Hematopoietic multipotent progenitor cell treated with erythropoietin and hydrocortisone succinate and interleukin-3 and kit ligand, for 15 days (in vitro differentiated cells): ENCODE results near the gene EIF4A3.

ENCODE experiments used
- DNase-seq: peaks from one replicate; pipeline ENCODE4 v3.0.0-alpha.2; 2015; ENCODE audit warnings: low spot score

The EIF4A3 gene

DNA sequence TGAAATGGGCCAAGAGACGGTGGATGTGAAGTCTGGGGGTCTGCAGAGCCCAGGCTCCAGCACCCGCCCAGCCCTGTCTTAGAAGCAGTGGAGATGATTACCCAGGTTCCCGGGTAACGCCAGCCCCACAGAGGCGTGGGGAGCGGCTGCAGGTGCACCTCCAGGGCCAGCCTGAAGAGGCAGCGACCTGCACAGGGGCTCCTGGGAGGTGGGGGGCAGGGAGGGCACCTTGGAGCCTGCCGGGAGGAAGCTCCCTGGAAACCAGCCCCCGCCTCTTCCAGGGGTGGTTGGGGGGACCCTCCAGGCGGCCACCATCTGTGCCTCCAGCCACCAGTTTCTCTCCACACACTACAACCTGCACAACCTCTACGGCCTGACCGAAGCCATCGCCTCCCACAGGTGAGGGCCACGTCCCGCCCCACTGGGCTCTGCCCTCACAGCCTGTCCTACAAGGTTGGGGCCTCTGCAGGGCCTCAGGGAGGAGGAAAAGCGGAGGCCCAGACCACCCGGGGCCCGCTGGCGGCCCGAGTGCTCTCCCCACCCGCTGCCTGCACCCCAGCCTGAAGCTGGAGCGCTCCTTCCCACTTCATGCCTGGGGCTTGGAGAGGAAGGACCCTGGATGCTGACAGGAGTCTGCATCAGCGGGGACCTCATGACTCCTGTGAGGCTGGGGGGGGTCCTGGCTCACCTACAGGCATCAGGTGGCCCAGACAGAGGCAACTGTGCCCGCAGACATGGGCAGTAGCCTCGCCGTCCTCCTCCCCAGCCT, 35.0 kb downstream of the EIF4A3 start:
- no peak for DNase-seq

DNA sequence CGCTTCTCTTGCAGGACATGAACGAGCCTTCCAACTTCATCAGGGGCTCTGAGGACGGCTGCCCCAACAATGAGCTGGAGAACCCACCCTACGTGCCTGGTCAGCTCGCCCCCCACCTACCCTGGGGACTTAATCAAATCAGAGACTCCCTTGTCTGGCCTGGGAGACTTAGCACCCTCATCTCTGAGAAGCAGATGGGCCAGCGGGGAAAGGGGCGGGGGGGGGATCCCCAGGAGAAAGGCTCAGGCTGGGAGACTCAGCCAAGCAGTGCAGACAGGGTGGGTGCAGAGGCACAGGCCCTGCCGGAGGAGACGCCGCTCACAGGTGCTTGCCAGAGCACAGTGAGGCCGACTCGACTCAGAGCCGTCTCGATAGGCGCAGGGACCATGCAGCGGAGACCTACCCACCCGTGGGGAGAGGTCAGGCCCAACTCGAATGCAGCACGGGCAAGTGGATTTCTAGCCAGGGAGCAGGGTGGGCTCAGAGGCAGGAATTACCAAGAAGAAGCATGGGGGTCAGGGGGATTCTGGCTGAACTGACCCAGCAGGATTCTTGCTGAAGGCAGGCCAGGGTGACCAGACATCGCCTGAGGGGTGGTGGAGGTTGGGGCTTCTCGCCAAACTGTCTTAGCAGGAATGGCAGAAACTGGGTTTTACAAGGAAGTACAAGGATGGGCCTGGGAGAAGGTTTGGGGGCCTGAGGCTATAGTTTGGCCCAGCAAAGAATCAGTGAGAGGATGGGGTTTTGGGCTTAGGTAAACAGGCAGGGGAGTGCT, 35.8 kb downstream of the EIF4A3 start:
- no peak for DNase-seq

DNA sequence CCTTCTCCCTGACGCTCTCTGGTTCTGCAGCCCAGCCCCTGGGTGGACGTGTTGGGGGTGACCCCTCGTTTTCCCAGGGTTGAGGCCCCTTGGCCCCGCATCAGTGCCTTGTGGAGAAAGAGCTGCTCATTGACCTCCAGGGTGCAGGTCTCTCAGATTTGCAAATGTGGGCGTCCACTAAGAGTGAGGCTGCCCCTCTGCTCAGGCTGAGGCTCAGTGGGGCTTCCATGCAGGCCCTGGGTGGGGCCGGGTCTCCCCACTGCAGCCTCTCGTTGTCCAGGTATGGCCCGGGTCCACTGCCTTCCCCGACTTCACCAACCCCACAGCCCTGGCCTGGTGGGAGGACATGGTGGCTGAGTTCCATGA, 36.5 kb downstream of the EIF4A3 start:
- no peak for DNase-seq

DNA sequence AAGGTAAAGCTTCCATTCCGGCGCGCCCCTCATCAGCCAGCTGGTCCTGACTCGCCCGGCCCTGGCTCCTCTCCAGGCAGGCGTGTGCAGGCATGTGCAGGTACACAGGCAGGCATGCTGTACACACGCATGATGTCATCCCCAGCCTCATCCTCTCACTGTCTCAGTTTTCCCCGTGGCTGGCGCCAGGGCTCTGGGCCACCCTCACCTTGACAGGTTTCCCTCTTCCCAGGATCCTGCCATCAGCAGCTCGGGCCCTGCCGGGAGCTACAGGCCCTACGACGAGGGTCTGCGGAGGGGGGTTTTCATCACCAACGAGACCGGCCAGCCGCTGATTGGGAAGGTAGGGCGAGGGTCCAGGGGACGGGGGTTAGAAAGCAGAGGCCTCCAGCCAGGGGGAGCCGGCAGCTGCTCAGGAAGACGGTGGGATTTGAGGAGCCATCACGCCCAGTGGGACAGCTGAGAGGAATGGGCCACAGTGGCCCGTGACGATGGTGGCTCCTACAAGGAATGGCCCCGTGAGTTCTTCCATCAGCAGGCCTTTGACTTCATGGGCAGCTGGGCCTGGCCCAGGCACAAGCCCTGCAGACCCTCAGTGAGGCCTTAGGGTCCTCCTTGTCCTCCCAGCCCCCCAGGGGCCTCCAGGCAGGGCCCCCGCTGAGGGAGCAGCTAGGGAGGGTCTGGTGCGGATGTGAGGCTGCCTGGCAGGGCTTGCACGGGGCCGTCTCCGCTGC, 37.0 kb downstream of the EIF4A3 start:
- no peak for DNase-seq

DNA sequence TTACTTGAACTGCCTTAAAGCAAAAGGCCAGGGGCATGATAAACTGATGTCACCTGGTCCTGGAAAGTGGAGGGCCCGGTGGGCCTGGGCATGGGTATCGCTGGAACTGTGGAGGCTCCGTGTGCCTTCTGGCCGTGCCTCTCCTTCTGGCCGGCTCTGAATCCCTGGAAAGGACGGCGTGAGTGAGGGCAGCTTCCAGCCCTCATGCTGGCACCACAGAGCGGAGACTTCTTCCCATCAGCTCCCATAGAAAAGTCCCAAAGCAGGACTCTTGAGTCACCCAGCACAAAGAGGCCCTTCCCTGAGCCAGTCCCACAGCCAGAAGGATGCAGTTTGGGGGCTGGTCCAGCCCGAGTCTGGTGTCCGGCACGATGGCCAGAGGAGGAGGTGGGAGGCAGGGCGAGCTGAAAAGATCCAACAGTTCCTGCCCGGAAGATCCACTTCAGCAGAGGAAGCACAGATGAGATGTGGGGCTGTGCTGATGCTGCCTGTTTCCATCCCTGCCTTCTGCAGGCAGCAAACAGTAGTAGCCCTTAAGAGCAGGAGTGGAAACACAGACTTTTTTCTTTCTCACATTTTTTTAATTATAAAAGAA, 37.8 kb downstream of the EIF4A3 start:
- DNase-seq: no peak

DNA sequence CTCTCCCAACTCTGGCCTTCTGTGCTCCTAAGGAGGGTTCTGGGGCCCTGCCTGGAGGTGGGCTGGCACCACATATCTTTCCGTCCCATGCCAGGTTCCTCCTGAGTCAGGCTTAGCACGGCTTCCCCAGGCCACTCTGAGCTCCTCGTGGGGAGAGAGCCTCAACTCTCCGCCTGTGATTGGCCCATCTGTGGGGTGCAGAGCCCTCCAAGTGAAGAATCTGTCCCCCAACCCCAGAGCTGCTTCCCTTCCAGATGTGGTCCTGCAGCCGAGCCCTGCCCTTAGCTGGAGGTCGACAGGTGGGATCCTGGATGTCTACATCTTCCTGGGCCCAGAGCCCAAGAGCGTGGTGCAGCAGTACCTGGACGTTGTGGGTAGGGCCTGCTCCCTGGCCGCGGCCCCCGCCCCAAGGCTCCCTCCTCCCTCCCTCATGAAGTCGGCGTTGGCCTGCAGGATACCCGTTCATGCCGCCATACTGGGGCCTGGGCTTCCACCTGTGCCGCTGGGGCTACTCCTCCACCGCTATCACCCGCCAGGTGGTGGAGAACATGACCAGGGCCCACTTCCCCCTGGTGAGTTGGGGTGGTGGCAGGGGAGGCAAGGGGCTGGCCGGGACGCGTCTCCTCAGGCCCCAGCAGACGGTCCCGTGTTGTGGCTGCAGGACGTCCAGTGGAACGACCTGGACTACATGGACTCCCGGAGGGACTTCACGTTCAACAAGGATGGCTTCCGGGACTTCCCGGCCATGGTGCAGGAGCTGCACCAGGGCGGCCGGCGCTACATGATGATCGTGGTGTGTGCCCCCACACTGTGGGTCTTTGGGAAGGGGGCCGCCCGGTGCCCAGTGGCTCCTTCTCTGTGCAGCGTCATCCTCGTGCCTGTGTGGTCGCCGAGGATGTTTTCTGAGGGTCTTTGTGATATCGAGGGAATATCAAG, 38.6 kb downstream of the EIF4A3 start:
- DNase-seq: no peak

DNA sequence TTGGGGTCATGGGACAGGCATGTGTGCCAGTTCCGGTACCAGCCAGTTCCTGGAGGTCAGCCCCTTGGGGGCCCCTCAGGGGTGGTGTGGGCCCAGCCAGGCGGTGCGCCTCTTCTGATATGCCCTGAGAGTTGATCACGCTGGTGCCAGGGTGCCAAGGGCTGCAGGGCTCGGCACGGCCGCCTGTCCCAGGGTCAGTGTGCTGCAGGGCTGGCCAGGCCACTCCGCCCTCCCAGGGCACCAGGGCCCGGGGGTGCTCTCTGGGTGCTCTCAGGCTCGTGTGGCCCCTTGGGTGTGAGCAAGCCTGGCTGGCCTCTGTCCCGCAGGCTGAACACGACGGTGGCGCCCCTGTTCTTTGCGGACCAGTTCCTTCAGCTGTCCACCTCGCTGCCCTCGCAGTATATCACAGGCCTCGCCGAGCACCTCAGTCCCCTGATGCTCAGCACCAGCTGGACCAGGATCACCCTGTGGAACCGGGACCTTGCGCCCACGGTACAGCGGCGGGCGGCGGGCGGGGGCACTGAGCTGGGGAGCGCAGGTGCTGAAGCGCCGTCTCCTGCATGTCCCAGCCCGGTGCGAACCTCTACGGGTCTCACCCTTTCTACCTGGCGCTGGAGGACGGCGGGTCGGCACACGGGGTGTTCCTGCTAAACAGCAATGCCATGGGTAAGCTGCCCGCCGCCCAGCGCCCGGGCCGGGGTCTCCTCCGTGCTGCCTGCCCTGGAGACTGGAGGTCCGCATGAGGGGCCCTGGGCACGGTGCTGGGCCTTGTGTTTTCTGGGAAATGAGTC, 39.5 kb downstream of the EIF4A3 start:
- no peak for DNase-seq

DNA sequence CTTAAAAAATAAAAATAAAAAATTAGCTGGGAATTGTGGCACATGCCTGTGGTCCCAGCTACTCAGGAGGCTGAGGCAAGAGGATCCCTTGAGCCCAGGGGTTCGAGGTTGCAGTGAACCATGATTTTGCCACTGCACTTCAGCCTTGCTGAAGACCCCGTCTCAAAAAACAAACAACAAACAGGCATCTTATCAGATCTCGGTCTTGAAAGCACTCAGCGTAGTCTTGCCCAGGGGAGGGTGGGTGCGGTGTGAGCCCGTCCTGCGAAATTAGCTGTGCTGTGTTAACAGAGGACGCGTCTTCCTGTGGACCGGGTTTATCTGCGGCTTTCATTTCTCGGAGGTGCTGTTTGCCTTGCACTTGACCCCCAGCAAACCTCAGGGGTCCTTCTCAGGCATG, 40.2 kb downstream of the EIF4A3 start:
- no peak for DNase-seq

DNA sequence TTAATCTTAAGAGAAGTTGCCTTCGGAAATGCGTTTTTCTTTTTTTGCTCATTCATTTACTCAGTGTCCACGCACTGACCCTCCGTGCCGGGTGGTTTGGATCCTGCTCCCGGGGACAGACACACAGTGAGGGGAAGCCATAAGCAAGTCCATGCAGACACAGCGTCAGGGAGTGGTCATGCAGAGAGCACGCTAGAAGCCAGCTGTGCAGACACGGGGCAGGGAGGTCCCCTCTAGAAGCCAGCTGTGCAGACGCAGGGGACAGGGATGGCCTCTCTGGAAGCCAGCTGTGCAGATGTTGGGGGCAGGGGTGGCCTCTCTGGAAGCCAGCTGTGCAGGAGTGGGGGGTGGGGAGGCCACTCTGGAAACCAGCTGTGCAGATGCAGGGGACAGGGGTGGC, 40.8 kb downstream of the EIF4A3 start:
- no peak for DNase-seq

DNA sequence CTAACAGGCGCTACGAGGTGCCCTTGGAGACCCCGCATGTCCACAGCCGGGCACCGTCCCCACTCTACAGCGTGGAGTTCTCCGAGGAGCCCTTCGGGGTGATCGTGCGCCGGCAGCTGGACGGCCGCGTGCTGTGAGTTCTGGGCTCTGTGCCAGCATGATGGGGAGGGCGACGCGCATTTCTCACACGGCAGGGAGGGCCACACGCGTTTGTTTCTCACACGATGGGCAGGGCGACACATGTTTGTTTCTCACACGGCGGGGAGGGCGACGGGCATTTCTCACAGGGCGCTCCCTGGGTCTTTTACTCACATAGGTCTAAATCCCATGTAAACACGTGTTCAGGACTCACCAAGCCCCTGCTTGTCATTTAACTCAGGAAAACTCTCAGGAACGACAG, 41.2 kb downstream of the EIF4A3 start:
- no peak for DNase-seq

DNA sequence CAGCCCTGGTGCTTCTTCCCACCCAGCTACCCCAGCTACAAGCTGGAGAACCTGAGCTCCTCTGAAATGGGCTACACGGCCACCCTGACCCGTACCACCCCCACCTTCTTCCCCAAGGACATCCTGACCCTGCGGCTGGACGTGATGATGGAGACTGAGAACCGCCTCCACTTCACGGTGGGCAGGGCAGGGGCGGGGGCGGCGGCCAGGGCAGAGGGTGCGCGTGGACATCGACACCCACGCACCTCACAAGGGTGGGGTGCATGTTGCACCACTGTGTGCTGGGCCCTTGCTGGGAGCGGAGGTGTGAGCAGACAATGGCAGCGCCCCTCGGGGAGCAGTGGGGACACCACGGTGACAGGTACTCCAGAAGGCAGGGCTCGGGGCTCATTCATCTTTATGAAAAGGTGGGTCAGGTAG, 42.0 kb downstream of the EIF4A3 start:
- DNase-seq: no peak

DNA sequence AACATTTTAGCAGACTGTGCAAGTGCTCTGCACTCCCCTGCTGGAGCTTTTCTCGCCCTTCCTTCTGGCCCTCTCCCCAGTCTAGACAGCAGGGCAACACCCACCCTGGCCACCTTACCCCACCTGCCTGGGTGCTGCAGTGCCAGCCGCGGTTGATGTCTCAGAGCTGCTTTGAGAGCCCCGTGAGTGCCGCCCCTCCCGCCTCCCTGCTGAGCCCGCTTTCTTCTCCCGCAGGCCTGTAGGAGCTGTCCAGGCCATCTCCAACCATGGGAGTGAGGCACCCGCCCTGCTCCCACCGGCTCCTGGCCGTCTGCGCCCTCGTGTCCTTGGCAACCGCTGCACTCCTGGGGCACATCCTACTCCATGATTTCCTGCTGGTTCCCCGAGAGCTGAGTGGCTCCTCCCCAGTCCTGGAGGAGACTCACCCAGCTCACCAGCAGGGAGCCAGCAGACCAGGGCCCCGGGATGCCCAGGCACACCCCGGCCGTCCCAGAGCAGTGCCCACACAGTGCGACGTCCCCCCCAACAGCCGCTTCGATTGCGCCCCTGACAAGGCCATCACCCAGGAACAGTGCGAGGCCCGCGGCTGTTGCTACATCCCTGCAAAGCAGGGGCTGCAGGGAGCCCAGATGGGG, 42.5 kb downstream of the EIF4A3 start:
- DNase-seq: no peak

DNA sequence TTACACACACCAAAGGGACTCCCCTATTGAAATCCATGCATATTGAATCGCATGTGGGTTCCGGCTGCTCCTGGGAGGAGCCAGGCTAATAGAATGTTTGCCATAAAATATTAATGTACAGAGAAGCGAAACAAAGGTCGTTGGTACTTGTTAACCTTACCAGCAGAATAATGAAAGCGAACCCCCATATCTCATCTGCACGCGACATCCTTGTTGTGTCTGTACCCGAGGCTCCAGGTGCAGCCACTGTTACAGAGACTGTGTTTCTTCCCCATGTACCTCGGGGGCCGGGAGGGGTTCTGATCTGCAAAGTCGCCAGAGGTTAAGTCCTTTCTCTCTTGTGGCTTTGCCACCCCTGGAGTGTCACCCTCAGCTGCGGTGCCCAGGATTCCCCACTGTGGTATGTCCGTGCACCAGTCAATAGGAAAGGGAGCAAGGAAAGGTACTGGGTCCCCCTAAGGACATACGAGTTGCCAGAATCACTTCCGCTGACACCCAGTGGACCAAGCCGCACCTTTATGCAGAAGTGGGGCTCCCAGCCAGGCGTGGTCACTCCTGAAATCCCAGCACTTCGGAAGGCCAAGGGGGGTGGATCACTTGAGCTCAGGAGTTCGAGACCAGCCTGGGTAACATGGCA, 43.4 kb downstream of the EIF4A3 start:
- no peak for DNase-seq

DNA sequence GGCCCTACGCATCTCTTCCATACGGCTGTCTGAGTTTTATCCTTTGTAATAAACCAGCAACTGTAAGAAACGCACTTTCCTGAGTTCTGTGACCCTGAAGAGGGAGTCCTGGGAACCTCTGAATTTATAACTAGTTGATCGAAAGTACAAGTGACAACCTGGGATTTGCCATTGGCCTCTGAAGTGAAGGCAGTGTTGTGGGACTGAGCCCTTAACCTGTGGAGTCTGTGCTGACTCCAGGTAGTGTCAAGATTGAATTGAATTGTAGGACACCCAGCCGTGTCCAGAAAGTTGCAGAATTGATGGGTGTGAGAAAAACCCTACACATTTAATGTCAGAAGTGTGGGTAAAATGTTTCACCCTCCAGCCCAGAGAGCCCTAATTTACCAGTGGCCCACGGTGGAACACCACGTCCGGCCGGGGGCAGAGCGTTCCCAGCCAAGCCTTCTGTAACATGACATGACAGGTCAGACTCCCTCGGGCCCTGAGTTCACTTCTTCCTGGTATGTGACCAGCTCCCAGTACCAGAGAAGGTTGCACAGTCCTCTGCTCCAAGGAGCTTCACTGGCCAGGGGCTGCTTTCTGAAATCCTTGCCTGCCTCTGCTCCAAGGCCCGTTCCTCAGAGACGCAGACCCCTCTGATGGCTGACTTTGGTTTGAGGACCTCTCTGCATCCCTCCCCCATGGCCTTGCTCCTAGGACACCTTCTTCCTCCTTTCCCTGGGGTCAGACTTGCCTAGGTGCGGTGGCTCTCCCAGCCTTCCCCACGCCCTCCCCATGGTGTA, 44.1 kb downstream of the EIF4A3 start:
- DNase-seq: no peak

DNA sequence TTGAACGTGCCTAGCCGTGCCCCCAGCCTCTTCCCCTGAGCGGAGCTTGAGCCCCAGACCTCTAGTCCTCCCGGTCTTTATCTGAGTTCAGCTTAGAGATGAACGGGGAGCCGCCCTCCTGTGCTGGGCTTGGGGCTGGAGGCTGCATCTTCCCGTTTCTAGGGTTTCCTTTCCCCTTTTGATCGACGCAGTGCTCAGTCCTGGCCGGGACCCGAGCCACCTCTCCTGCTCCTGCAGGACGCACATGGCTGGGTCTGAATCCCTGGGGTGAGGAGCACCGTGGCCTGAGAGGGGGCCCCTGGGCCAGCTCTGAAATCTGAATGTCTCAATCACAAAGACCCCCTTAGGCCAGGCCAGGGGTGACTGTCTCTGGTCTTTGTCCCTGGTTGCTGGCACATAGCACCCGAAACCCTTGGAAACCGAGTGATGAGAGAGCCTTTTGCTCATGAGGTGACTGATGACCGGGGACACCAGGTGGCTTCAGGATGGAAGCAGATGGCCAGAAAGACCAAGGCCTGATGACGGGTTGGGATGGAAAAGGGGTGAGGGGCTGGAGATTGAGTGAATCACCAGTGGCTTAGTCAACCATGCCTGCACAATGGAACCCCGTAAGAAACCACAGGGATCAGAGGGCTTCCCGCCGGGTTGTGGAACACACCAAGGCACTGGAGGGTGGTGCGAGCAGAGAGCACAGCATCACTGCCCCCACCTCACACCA, 44.8 kb downstream of the EIF4A3 start:
- peak; percentile 29 for DNase-seq

DNA sequence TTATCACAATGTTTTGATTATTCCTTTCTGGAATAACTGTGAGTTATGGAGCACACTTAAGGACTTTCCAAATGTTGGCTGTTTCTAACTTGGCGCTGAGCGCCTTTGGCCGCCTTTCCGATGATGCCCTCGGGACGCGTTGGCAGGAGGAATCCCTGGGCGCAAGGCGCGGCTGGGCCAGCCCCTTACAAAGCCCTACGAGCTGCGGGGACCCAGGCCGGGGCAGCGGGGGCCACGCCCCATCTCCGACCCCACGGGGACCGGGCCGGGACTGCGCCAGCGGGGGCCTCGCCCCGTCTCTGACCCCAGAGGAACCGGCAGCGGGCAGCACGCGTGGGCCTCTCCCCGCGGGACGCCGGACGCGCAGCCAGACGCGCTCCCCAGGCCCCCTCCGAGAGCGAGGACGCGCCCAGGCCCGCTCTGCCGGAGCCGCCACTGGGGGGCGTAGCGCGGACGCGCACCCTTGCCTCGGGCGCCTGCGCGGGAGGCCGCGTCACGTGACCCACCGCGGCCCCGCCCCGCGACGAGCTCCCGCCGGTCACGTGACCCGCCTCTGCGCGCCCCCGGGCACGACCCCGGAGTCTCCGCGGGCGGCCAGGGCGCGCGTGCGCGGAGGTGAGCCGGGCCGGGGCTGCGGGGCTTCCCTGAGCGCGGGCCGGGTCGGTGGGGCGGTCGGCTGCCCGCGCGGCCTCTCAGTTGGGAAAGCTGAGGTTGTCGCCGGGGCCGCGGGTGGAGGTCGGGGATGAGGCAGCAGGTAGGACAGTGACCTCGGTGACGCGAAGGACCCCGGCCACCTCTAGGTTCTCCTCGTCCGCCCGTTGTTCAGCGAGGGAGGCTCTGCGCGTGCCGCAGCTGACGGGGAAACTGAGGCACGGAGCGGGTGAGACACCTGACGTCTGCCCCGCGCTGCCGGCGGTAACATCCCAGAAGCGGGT, 45.6 kb downstream of the EIF4A3 start, which contains the start of gene GAA:
GAA (plus strand) TSS at position 571 of the 935 bp plus-strand sequence. CDS start 3,006 bp downstream, outside the sequence.
- DNase-seq: peak; percentile 82

DNA sequence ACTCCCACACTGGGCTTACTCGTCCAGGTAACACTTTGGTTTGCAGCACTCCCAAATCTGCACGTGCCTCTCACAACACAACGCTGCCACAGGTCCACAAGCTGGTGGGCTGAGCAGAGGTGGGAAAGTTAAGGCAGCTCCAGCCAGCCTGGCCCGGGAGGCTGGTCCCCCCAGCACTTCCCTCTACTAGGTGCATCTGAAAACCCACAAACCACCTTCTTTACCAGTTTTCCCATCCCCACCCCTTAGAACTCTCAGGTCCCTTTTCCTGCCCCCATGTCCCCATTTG, 46.9 kb downstream of the EIF4A3 start:
- DNase-seq: no peak
